Activated T-helper 1 cell treated with anti-CD3 and anti-CD28 coated beads, Interleukin-2, amount 50 U/mL, for 16 hours (primary cell): ENCODE results near the gene ZNF74.

Experiments
- DNase-seq, 2 donors: peaks; one replicate each; pipeline ENCODE4 v3.0.0-alpha.2; 2020; ENCODE audit warnings: low read depth in 1 of 2, low spot score in 1 of 2

The ZNF74 gene

DNA sequence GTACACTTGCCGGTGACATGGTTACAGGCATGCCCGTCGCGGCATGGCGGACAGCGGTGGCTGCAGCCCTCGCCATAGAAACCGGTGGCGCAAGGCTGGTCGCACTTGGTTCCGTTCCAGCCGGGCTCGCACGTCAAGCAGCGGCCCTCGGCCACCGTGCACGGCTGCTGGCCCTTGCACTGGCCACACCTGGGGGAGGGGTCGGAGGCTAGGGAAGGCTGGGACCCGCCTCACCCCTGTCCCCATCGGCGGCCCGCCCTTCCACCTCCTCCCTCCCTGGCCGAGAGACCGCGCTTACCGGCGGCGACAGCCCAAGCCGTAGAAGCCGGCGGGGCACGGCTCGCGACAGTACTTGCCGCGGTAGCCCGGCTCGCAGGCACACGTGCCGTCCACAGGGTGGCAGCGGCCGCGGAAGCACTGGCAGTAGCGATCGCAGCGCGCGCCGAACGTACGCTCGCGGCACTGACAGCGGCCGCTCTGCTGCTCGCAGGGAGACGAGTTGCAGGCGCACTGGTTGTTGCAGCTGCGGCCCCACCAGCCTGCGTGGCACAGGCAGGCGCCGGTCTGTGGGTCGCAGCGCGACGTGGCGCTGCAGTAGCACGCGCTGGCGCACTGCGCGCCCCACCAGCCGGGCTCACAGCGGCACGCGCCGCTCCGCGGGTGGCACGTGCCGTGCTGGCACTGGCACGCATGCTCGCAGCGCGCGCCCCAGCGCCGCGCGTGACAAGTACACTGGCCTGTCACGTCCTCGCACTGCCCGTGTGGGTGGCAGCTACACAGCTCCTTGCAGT lies 37.0 kb downstream of the ZNF74 start:
- DNase-seq = peak in 1 of 2 donors; percentile 46

GRCh38 chr22:20431511-20432192 lies 37.7 kb downstream of the ZNF74 start:
- no peak for DNase-seq

- DNase-seq = no peak
Observed at GRCh38 chr22:20432244-20432686, 38.3 kb downstream of the ZNF74 start.

DNA sequence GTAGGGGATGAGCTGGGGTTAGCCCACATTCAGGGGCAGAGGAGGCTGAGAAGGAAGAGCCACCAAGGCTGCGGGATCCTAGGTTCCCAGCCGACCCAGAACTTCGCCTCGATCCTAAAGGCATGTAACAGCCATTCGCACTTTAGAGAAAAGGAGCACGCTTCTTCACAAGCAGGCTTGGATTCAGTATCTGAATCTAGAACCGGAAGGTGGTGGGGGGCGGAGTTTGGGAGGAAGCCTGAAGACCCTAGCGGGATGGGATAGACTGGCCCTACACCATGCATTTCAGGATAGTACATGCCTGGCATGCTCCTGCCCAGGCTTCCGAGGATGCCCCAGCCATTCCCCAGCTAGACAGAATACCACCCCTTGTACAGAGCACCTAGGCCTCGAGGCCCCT lies 39.2 kb downstream of the ZNF74 start:
- DNase-seq = no peak

GRCh38 chr22:20433686-20434241 lies 39.8 kb downstream of the ZNF74 start:
- DNase-seq = no peak

DNA sequence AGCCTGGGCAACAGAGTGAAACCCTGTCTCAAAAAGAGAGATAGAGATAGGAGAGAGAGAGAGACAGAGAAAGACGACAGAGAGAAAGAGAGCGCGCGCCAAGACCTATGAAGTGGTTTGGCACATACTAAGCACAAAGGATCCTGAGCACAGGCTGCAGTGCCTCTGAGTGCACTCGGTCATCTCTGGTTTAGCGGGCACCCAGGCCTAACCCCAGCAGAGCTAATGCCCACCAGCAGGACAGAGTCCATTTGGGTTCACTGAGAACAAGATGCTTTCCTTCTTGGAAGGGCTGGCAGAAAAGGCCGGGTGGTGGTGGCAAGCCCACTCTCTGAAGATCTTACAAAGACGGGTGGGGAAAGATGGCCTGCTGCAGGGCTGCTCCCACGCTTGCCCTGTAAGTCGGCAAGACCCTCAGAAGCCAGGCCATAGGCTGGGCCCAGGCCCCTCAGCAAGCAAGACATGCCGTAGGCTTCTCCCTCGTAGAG lies 40.4 kb downstream of the ZNF74 start:
- DNase-seq = no peak

GRCh38 chr22:20434773-20435172 lies 40.8 kb downstream of the ZNF74 start:
- no peak for DNase-seq

DNA sequence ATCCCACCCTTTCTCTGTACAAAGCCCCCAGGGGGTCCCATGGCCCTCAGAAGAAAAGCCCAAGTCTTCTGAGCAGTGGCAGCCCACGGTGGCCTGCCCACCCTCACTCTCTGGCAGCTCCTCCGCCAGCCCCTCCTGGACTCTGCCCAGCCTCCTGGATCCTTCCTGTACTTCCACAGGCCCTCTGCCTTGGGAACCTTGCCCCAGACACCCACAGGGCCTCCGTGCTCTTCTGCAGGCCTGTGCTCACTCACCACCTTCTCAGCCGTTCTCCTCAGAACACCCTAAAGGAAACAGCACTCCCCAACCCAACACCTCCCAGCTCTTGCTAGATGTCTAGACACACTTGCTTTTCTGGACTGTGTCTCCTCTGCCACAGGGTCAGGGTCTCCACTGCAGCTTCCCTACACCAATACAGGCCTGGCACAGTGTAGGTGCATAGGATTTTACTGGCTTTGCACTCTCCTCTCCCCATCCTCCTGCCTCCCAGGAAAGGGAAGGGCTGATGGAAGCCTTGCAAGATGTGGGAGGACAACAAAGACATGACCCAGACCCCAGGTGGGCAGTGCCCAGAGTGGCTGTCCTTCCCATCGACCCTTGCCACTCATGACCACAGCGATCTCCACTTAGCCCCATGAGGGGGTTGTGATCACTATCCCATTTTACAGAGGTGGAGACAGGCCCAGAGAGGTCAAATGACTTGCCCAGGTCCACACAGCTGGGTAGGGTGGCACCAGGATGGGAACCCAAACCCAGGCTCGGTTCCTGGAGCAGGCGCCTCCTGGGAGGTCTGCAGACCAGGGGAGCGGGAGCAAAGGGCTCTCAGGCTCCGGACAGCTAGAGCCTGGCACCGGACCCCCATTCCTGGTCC lies 41.7 kb downstream of the ZNF74 start:
- DNase-seq = no peak

DNA sequence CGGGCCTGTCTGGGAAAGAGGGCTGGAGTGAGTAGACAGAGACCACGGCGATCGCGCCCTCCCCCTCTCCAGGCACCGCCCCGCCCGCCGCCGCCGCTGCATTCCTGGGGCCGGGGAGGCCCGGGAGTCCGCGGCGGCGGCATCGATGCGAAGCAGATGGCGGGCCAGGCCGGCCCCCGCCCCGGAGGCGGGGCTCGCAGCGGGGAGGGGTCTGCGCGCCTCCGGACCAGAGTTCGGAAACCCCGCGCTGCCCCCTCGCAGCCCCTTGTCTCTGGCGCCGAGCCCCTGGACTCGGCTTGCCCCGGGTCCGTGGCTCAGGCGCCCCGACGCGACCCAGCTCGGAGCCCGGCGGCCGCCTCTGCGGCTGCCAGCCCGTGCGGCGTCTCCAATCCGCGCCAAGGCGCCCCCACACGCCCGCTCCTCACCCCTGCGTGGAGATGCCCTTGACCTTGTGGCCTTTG lies 42.4 kb downstream of the ZNF74 start:
- DNase-seq = no peak

DNA sequence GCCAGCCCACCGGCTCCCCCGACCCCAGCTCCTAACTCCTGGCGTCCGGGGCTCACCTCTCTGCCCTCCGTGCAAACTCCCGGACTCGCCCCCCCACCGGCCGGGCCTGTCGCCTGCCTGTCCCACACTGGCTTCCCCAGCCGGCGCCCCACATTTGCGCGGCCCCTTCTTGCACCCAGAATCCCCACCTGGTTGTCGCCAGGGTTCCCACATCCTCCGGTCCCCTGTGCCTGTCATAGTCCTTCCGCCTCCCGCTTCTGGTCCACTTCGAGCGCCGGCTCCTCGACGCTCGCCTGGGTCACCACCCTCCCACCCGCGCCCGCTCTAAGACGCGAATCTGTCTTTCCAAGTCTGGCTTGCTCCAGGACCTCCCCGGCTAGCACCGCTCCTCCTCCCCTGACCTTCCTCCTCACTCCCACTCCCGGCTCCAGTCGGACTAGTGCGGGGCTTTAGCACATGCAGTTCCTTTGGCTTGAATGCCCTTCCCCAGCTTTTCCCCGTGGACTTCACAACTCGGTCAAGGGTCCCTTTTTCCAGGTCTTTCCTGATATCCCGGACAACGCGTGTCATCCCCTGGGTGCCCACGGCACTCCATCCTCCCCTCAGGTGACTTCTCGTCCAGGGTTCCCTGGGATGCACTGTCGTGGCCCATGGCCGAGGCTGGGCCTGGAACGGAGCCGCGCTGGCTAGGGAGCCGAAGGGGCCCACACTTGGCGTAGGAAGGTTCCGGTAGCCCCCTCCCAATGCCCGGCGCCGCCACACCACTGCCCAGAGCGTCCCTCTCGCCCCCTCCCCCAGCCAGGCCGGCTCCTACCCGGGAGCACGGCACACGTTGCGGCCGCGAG lies 43.0 kb downstream of the ZNF74 start:
- no peak for DNase-seq

DNA sequence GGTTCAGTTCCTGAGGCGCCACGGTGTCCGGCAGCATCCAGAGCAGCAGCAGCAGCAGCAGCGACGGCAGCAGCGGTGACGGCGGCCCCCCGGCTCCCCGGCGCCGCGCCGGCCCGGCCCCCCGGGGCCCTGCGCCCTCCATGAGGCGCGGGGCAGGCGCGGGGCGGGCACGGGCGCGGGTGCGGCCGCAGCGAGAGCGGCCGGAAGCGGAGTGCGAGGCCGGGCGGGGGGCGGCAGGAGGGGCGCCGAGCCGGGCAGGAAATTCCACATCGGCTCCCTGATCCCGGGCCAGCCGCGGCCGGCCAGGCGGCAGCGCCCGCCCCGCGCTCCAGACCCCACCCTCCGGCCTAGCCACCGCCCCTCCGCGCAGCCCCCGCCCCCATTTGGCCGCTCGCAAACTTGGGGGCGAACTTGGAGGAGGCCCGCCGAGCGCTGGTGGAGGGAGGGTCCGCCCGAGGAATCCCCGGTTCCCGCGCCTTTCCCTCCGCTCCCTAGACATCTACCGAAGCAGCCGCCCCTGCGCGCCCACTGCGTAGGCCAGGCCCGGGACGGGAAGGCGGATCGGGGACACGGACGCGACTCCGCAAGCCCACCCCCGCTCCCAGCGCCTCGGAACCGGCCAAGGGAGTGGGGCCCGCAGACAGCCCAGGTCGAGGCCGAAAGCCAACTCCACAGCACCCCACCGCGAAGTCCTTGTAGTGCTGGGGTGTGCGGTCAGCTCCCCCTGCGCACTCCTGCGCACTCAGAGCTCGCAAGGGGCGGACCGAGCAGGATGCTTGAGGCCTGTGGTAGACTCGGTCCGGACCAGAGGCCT lies 43.9 kb downstream of the ZNF74 start, which contains the start of gene SCARF2:
TSS of gene SCARF2 (minus strand) at position 213 of the 814 bp plus-strand sequence. CDS start at position 142, 71 bp downstream.
- no peak for DNase-seq

DNA sequence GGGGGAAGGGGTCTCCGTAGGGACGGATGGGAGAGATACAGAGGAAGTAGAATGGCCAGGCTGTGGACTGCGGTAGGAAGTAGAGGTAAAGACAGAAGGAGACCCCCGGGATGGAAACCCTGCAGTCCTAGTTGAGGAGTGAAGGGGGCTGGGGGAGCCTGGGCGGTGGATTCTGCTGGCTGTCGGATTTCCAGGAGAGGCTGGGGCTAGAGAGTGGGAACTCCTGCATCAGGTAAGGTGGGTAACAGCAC lies 44.4 kb downstream of the ZNF74 start:
- DNase-seq = no peak

GRCh38 chr22:20438678-20439492 lies 44.9 kb downstream of the ZNF74 start:
- DNase-seq = no peak

DNA sequence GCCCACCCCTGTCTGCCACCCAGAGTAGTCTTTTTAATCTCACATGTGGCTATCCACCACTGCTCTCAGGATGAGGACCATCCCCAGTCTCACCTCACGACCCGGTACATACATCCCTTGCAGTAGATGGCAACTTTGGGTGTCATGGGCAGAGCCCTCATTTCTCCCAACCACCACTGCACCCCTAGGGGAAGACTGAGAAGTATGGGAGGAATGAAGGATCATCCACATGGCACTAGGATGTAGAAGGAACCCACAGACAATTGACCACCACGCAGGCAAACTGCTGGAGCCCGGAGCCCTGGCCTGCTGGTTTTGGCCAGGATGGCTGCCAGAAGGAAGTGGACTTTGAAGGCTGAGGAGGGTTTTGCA lies 45.6 kb downstream of the ZNF74 start:
- DNase-seq = no peak

GRCh38 chr22:20439928-20440575 lies 46.1 kb downstream of the ZNF74 start:
- DNase-seq = no peak

DNA sequence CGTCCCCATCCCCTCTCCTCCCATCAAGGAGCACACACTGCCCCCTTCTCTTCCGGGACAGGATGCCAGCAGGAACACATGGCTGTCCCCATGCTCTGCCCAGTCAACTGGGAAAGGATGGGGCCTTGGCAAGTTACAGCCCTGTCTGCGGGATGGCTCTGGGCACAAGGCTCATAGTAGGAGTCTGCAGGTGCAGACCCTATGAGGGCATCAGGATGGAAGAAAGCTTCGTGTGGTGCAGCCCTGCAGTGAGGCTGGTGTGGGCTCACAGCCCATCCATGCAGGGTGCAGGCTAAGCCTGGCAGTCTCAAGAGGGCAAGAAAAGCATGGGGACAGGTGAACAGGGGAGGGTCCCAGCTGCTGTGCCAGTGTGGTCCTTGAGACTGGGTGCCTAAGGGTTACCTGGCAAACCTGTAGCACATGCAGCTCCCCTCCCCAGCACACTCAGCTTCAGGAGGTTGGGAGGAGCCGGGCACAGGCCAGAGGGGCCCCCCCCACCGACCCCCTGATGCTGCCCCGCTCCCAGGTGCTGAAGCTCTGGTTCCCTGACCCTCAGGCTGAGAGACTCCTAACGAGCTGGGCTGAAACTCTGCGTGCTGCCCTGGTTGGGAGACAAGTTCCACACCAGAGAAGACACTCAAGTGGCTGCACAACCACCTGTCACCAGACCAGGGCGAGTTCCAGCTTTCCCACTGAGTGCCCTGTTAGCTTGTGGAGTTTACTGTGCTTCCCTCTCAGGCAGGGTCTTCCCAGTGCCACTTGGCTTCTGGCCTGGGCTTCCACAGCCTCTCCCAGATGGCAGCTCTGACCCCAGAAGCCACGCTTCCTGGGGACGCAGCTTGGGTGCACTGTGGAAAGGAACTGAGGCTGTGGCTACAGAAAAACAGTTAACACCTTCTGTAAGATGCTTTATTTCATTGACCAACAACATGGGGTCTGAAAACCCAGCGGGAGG lies 47.0 kb downstream of the ZNF74 start:
- no peak for DNase-seq
